MM.1S (cell line): ENCODE measurements around the gene HCRTR1.

ENCODE experiments used
- DNase-seq: peaks from one replicate; pipeline ENCODE4 v3.0.0-alpha.2; 2015
- H2AFZ ChIP-seq: fragments of 300-600 bp; sonication (generic); 2 replicates; pipeline ENCODE4 v1.6.0; 2016; ENCODE audit warnings: antibody characterized with exemption, low read length
- H3F3A ChIP-seq: fragments of 300-600 bp; sonication (generic); 2 replicates; pipeline ENCODE4 v1.6.1; 2016; ENCODE audit warnings: mild to moderate bottlenecking, antibody characterized with exemption, low read length, moderate library complexity, mixed read lengths; ENCODE audit not compliant: insufficient read depth
- H3K27ac ChIP-seq: fragments of 300-600 bp; sonication (generic); 2 replicates; pipeline ENCODE4 v1.5.1; 2016; ENCODE audit warnings: mild to moderate bottlenecking, low read length
- H3K27me3 ChIP-seq: fragments of 300-600 bp; sonication (generic); replicated peaks from 2 replicates; pipeline ENCODE4 v1.6.0; 2016; ENCODE audit warnings: low read length; ENCODE audit not compliant: insufficient read depth
- H3K36me3 ChIP-seq: fragments of 300-600 bp; sonication (generic); replicated peaks from 2 replicates; pipeline ENCODE4 v1.6.1; 2016; ENCODE audit warnings: mild to moderate bottlenecking, low read length, mixed read lengths; ENCODE audit not compliant: insufficient read depth
- H3K4me1 ChIP-seq: fragments of 300-600 bp; sonication (generic); 2 replicates; pipeline ENCODE4 v1.6.1; 2016; ENCODE audit warnings: low read length, mixed read lengths
- H3K4me2 ChIP-seq: fragments of 300-600 bp; sonication (generic); 2 replicates; pipeline ENCODE4 v1.6.0; 2016; ENCODE audit warnings: low read depth, low read length
- H3K4me3 ChIP-seq: fragments of 300-600 bp; sonication (generic); 2 replicates; pipeline ENCODE4 v1.5.1; 2016; ENCODE audit warnings: low read length, mixed read lengths
- H3K79me2 ChIP-seq: fragments of 300-600 bp; sonication (generic); 2 replicates; pipeline ENCODE4 v1.6.1; 2016; ENCODE audit warnings: mixed run types, low read length, mixed read lengths
- H3K9ac ChIP-seq: fragments of 300-600 bp; sonication (generic); 2 replicates; pipeline ENCODE4 v1.6.1; 2016; ENCODE audit warnings: low read length, mixed read lengths
- H3K9me2 ChIP-seq: fragments of 300-600 bp; sonication (generic); replicated peaks from 2 replicates; pipeline ENCODE4 v1.6.1; 2016; ENCODE audit warnings: mild to moderate bottlenecking, low read length, mixed read lengths; ENCODE audit not compliant: insufficient read depth
- H3K9me3 ChIP-seq: fragments of 300-600 bp; sonication (generic); replicated peaks from 2 replicates; pipeline ENCODE4 v1.6.1; 2016; ENCODE audit warnings: mild to moderate bottlenecking, low read length, mixed read lengths; ENCODE audit not compliant: insufficient read depth
- H4K20me1 ChIP-seq: fragments of 300-600 bp; sonication (generic); 2 replicates; pipeline ENCODE4 v1.6.1; 2016; ENCODE audit warnings: mild to moderate bottlenecking, low read length, moderate library complexity, mixed read lengths; ENCODE audit not compliant: insufficient read depth
- EZH2 ChIP-seq: fragments of 300-600 bp; sonication (generic); optimal IDR thresholded peaks from 2 replicates; pipeline ENCODE3; 2017; ENCODE audit warnings: low read depth, mild to moderate bottlenecking, antibody characterized with exemption, low read length, mixed read lengths
- EZH2phosphoT487 ChIP-seq: fragments of 300-600 bp; sonication (generic); IDR thresholded peaks from 2 replicates; pipeline ENCODE4 v1.6.1; 2018; ENCODE audit warnings: antibody characterized with exemption, low read length
- TF ChIP-seq, protein P1 (sequence below): fragments of 300-600 bp; sonication (generic); IDR thresholded peaks from 2 replicates; pipeline ENCODE4 v1.5.1; 2016; ENCODE audit warnings: antibody characterized with exemption, low read length, mixed read lengths

Gene HCRTR1

DNA sequence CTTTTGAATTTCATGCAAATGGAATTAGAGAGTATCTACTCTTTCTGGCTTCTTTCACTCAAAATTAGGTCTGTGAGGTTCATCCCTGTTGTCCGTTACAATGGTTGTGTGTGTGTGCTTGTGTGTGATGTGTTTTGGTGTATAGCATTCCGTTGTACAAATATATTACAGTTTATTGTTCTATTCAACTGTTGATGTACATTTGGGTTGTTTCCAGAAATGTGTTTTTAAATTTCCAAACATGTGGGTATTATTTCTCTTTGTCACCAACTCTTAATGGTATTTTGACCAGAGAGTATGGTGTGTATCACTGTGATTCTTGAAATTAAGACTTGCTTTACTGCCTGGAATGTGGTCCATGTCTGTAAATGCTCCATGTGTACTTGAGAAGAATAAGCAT, 16.8 kb upstream of the HCRTR1 start:
- Histone ChIP-seq H3K9ac (no peak overlapping the region), H3K4me2 (peak overlapping the region; percentile 14; the same call in 1 of the 2 replicates), H3K4me1 (peaks cover 18% of the 10 kb centered on the region), H2AFZ (no peak overlapping the region), H3K9me3 (no peaks in the 10 kb centered on the region), H3K36me3 (no peaks in the 10 kb centered on the region), H3K79me2 (no peaks in the 10 kb centered on the region), H3K27me3 (no peaks in the 10 kb centered on the region), H3F3A (no peaks in the 10 kb centered on the region; the same call in 1 of the 2 replicates), H3K4me3 (no peak overlapping the region), H3K27ac (no peak overlapping the region), H3K9me2 (no peaks in the 10 kb centered on the region), H4K20me1 (no peaks in the 10 kb centered on the region)
- DNase-seq, result no peak
- TF ChIP-seq EZH2 (no peak), EZH2phosphoT487 (no peak)
- TF ChIP-seq, protein P1, sequence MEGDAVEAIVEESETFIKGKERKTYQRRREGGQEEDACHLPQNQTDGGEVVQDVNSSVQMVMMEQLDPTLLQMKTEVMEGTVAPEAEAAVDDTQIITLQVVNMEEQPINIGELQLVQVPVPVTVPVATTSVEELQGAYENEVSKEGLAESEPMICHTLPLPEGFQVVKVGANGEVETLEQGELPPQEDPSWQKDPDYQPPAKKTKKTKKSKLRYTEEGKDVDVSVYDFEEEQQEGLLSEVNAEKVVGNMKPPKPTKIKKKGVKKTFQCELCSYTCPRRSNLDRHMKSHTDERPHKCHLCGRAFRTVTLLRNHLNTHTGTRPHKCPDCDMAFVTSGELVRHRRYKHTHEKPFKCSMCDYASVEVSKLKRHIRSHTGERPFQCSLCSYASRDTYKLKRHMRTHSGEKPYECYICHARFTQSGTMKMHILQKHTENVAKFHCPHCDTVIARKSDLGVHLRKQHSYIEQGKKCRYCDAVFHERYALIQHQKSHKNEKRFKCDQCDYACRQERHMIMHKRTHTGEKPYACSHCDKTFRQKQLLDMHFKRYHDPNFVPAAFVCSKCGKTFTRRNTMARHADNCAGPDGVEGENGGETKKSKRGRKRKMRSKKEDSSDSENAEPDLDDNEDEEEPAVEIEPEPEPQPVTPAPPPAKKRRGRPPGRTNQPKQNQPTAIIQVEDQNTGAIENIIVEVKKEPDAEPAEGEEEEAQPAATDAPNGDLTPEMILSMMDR, result no peak

DNA sequence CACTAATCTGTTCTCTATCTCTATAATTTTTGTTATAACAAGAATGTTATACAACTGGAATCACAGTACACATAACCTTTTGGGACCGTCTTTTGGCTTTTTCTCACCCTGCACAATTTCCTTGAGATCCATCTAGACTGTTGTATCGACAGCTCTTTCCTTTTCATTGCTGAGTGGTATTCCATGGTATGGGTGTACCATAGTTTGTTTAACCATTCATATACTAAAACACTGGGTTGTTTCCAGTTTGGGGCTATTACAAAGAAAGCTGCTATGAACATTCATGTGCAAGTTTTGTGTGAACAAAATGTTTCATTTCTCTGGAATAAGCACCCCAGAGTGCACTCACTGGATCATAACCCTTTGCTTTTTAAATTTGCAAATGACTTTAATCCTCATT, 15.4 kb upstream of the HCRTR1 start:
- Histone ChIP-seq H3K9me2 (no peaks in the 10 kb centered on the region), H2AFZ (no peak overlapping the region), H3K79me2 (no peaks in the 10 kb centered on the region), H3K9ac (no peak overlapping the region), H3K27ac (no peak overlapping the region), H3K4me2 (no peak overlapping the region), H3K4me1 (peaks cover 27% of the 10 kb centered on the region), H4K20me1 (no peaks in the 10 kb centered on the region), H3F3A (no peaks in the 10 kb centered on the region; the same call in 1 of the 2 replicates), H3K27me3 (no peaks in the 10 kb centered on the region), H3K9me3 (no peaks in the 10 kb centered on the region), H3K4me3 (no peak overlapping the region), H3K36me3 (no peaks in the 10 kb centered on the region)
- no peak for TF ChIP-seq EZH2
- TF ChIP-seq EZH2phosphoT487, result no peak
- TF ChIP-seq, protein P1, result no peak
- no peak for DNase-seq

DNA sequence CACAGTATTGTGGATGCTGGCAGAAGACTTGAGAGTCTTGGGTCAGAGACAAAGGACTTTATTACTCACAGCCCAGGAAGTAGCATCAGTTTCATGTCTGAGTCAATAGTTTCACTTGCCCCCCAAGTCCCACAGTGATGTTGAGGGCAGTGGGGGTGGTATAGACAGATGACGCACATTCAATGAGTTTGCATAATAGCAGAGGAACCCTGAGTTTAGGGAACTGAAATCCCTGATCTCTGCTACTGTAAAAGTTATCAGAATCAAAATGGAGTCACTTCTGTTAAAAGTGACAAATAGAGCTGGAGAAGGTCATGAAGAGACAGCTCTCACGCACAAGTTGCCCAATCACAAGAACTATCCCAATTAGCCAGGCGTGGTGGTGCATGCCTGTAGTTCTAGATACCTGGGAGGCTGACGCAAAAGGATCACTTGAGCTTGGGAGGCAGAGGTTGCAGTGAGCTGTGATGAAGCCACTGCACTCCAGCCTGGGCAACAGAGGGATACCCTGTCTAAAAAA, 11.5 kb upstream of the HCRTR1 start:
- Histone ChIP-seq H3K27me3 (no peaks in the 10 kb centered on the region), H3K4me2 (no peak overlapping the region), H3K27ac (peak overlapping the region; percentile 42; the same call in 1 of the 2 replicates), H3K4me3 (no peak overlapping the region), H3K4me1 (peaks cover 22% of the 10 kb centered on the region), H3K9me2 (no peaks in the 10 kb centered on the region), H2AFZ (no peak overlapping the region), H3K9me3 (no peaks in the 10 kb centered on the region), H3K36me3 (no peaks in the 10 kb centered on the region), H3K79me2 (no peaks in the 10 kb centered on the region), H3K9ac (no peak overlapping the region), H3F3A (no peaks in the 10 kb centered on the region; the same call in 1 of the 2 replicates), H4K20me1 (no peaks in the 10 kb centered on the region)
- TF ChIP-seq EZH2phosphoT487 (no peak), EZH2 (no peak)
- TF ChIP-seq, protein P1, result no peak
- DNase-seq, result peak; percentile 74
